OCI-M1 (cell line): ENCODE results near the gene MYO16.
A peak's percentile ranks its signal among the peaks of the same experiment; 100 is the strongest.

Experiments used
- DNase-seq: peaks from one replicate; lab custom pipeline; 2025; lab: John Stamatoyannopoulos, UW

The MYO16 gene

DNA sequence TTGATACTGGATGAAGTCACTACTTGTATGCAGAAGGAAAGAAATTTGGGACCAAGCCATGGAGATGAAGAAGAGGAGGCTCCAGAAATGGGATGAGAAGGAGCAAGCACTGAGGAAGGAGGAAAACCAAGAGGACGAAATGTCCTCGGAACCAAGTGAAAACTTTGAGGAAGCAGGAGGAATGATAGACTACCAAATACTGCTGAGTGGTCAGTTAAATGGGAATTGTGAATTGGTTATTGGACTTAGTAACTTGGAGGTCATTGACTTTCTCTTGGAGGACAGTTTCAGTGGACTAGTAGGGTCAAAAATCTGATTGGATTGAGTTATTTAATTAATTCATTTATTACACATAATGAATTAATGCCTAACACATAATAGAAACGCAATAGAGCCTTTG is 167.9 kb downstream of the MYO16 start:
- DNase-seq, result no peak

DNA sequence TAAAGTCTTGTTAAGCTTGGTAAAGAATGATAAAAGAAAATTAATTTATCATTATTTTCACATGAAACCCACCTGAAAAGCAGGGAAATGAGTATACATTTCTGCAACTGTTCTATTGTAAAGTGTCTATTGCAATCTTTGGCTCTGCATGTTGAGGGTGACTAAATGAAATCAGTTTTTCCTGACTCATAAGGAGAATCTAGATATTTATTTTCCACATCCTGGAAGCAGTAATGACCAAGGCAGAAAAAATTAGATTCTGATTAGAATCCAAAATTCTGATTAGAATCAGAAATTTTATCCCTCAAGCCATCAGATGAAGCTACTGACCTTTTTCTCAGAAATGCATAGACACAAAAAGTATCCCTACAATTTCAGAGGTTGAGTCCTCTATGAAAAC is 178.4 kb downstream of the MYO16 start:
- DNase-seq, result no peak

DNA sequence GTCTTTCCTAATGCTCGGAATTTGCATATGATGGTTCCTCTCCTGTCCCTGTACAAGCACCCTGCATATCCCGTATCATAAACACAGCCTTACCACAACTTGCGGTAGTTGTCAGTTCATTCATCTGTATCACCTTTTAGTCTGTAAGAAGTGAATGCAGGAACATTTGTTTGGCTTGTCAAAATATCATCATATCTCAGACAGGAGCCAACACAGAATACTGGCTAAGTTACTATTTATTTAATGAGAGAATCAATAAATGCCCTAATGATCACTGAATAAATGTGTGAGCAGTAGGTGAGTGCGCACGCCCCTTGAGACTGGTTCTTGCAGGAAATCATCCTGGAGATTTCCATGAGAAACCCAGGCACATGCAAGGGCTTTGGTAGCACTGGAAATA is 182.8 kb downstream of the MYO16 start:
- DNase-seq, result no peak

DNA sequence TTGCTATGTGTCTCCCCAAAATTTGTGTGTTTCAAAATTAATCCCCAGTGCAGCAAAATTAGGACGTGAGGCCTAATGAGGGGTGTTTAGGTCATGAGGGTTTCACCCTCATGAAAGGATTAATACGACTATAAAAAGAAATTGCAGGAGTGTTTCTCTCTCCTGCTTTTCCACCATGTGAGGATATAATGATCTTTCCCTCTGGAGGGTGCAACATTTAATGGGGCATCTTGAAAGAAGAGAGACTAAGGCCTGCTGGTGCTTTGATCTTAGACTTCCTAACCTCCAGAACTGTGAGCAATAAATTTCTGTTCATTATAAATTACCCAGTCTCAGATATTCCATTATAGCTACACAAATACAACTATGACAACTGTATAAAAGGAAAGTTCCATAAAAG is 183.2 kb downstream of the MYO16 start:
- DNase-seq, result no peak

DNA sequence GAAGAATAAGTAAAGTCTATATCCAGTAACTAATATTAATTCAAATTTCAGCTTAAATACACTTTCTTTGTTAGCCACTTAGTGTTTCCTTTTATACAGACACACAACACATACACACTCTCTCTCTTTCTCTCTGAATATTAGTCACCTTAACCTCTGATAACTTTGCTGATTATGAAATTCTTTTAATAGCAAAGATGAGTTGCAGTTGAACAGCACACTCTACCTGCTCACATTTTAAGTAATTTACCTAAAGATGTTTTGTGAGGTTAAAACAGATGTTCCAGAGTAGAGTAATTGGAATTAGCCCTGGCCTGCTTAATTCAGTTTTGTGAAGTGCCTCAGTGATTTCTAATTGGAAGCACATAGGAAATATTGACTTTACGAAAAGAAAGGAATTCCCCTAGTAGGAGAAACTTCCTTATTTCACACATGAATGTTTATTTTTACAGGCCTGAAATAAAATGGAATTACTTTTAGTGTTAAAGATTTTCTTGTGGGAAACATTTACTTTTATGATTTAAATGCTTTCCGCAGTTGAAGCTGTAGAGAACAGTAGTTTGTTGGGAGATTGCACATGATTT is 184.3 kb downstream of the MYO16 start:
- no peak for DNase-seq

DNA sequence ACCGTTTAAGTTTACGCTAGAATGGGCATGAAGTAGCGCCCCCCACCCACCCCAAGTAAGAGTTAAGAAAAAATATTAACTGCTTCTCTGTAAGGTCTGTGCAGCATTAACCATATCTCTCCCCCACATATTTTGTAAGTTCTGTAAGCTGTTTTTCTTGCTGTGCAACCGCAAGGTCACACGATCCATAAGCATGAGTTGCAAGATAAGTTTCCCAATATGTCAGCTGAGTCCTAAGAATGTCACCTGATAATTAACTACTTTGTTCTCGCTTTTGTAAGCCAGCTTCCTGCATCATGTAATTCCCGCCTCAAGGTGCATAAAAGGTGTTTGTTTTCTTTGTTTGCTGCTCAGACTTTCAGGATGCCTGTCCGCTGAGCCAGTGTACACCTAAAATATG is 187.0 kb downstream of the MYO16 start:
- peak; percentile 37 for DNase-seq

DNA sequence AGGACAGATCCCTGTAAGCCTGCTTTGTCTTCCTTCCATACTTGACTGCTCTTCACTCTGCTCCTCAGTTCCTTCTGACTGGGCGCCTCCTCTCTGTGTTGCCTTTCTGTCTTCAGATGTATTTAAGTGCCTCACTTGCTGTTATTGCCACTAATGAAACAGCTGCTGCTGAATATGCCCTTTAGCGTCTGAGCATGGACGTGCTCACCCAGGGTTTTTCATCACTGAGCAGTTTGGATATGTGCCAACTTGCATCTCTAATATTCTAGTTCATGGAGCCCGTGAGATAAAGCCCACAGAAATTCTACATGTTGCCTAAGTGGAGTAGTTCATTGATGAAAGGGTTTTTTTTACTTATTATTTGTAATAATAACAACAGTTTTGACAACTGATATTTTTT is 198.2 kb downstream of the MYO16 start:
- DNase-seq, result no peak

DNA sequence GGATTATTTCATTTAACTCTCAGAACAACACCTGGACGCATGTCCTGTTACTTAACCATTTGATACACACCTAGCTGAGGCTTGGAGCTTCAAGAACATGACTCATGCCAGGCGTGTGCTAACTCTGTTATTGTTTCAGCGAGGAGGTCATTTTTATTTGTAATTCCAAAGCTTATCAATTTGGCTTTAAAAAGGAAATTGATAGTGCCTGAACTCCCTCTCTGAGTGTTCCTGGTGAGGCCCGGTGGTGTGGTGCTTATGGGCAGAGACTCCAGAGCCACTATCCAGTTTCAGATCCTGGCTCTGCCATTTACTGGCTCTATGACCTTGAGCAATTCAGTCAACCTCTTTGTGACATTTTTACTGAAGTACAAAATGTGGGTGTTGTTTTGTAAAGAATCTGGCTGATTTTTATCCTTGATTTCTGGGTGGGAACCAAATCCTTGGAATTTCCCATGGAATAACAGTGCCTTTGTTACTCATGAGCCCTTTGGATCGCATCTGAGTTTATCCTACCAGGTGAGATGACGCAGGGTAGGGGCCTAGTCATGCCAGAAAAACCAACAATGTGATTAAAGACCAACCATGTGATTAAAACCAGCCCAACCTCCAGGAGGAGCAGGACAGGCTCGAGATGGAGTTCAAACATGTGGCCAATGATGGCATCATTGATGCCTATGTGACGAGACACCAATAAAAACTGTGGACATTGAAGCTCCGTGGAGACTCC is 198.8 kb downstream of the MYO16 start:
- DNase-seq, result no peak

DNA sequence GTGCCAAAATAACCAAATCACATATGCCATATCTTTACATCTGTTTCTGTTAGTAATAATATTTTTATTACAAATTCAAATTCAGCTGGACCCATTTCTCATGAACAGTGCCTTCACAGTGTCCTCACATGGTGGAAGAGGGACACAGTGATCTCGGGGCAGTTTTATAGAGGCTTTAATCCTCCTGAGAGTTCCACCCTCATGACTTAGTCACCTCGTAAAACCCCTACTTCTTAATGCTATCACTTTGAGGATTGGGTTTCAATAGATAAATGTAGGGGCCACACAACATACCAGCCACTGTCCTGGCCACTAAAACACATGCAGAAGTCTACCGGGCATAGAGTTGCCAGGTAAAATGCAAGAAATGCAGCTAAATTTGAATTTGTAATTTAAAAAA is 201.5 kb downstream of the MYO16 start:
- DNase-seq, result no peak

DNA sequence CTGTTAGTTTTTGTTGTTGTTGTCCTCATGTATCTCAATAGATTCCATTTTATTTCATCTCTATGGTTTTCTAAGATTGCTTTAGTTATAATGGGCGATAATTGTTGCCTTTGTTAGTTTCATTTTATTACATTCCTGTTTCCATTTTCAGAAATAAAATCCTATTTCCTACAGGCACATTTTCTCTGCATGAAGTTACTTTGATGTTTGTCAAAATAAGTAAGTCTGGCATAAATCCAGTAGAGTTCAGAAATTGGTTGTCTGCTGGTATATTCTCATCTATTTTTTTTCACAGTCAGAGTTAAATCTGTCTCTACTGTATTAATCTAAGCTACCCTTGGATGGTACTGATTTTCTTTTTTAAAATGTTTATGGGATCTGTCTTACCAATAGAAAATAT is 204.1 kb downstream of the MYO16 start:
- DNase-seq, result no peak

DNA sequence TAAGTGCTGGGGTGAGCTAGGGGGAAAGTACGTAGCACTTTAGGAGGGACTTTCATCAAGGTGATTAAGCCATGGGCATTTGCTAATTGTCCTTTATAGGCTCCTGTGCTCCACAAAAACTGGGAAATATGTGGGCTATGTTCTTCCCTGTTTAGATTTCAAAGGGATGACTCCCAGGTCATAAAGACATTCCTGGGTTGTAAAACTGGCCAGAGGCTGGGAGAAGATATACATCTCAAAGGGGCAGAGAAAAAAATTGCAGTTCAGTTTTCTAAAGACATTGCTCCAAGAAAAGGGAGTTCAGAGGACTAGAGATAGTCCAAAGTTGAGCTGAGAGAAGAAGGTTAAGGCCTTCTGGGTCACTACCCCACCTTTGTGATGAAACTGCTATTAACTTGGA is 204.8 kb downstream of the MYO16 start:
- DNase-seq, result no peak

DNA sequence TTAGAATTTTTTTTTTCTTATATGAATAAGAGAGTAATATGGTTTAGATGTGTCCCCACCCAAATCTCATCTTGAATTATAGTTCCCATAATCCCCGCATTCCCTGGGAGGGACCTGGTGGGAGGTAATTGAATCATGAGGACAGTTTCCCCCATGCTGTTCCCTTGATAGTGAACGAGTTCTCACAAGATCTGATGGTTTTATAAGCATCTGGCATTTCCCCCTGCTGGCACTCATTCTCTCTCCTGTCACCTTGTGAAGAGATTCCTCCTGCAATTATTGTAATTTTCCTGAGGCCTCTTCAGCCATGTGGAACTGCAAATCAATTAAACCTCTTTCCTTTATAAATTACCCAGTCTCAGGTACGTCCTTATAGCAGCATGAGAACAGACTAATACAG is 205.7 kb downstream of the MYO16 start:
- no peak for DNase-seq

DNA sequence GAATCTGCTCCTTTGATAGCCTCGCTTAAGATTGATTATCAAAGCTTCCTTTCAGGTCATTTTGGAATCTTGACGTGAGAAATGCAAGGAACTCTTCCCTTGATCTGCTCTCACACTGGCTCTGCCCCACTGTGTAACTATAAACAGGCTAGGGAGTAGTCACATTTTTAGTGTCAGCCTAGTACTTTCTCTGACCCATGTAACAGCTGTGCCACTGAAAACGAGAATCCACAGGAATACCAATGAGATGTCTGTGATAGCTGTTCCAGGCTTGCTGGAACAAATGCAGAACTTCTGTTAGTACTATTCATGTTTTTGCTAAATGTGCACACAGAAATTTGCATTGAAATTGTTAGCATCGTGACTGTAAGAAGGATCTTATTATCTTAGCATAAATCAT is 221.3 kb downstream of the MYO16 start:
- DNase-seq, result no peak

DNA sequence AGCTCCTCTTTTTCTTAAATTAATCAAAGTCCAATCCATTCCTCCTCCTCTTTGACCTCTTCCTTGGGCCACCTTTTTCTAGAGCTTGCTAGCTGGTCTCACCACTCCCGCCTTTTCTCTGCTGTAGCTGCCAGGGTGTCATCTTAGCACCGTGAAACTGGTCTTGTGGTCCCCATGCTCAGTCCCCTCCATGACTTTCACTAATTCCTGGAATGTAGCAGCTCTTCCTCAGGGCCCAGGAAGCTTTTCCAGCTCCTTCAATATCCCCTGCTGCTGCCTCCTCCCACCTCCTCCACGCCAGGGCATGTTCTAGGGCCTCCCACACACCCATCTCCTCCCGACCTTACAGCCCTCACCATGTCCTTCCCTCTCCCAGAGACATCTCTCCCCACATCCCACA is 222.2 kb downstream of the MYO16 start:
- no peak for DNase-seq

DNA sequence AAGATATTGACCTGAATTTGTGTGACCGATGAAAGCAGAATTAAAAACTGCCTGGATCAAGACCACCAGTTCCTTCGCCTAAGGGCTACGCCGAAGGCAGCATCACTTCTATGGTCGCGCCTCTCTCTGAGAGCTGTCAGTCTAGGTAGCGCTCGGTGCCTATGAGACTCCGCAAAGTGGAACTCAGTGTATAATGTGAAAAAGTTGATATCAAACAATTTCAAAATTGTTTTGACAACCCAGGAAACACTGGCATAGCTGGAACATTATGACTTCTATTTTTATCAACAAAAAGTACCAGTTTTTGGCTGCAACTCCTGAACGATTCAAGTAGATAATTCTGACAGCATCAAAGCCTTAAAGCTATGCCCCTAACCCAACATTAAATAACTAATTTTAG is 223.6 kb downstream of the MYO16 start:
- no peak for DNase-seq

DNA sequence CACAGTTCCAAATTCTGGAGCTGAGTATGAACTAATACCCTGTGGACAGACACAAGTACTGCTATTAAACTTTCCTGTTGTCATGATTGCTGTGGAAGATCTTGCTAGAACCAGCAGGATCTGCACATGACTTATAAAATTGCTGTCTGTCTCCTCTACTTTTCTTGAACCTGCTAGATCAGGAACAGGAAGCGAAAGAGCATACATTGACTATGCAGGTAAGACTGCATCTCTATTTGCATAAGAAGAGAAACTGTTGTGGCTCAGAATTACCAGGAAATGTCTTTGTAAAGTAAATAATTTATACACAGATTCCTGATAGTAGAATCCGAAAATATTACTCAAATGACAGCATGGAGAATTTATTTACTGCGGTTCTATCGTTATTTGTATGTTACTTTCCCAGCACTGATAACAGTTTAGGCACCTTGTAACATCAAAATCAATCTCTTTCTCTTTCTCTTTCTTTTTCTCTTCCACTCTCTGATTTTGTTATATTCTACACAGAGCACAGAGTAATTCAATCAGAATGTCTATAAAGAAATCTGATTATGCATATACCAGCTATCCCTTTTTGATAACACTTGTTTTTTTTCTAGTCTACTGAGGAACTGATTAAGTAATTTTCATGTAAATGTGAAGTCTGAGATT is 226.5 kb downstream of the MYO16 start:
- no peak for DNase-seq

DNA sequence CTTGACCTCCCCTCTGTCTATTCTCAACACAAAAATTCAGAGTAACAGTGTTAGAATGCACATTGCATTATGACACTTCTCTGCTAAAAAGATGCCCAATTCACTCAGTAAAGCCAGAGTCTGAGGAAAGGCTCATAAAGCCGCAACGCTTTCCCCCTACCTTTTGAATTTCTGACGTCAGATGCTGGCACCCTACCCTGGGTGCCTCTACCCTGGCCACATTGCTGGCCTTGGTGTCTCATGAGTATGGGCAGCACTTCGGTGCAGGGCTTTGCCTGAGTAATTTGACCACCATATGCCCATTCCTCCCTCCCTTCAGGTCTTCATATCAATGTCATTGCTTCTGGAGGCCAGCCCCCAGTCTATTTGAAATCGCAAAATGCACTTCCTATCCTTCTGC is 229.3 kb downstream of the MYO16 start:
- DNase-seq, result no peak

DNA sequence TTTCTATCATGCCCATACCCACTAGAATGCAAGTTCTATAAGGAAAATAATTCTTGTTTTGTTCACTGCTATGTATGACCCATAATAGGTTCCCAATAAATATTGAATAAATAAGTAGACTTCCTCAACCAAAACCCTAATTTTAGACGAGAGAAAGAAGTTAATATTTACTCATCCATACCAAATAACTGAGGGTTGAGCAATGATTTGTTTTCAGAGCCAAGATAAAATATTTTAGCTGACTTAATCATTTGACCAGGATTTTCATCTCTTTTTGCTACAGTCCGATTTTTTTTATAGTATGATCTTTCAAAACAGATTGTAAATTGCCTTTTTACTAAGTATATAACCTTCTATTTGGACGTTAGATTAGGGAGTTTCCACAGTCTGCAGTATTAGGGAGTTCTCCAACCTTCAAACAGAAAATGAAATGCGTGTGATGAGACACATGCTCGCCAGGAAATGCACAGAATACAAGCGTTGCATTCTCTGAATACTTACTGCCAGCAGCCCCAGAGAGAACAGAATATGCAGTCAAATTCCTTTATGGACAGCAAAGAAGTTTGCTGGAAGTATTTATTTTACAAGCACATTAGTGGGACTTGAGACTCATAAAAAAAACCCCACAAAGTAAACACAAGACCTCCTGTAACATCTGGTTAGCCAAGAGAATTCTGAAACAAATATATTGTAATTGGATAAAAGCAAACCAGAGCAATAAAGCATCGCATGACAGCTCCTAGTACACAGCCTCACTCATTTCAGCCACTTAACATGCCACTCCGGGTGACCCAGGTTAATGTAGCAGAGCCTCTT is 230.0 kb downstream of the MYO16 start:
- DNase-seq, result no peak

DNA sequence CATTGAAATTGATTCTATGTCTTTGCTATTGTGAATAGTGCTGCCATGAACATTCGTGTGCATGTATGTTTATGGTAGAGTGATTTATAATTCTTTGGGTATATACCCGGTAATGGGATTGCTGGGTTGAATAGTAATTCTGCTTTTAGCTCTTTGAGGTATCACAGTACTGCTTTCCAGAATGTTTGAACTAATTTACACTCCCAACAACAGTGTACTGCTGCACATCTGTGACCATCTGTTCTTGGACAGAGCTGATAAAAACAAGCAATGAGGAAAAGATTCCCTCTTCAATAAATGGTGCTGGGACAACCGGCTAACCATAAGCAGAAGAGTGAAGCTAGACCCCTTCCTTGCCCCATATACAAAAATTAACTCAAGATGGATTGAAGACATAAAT is 231.0 kb downstream of the MYO16 start:
- DNase-seq, result no peak

DNA sequence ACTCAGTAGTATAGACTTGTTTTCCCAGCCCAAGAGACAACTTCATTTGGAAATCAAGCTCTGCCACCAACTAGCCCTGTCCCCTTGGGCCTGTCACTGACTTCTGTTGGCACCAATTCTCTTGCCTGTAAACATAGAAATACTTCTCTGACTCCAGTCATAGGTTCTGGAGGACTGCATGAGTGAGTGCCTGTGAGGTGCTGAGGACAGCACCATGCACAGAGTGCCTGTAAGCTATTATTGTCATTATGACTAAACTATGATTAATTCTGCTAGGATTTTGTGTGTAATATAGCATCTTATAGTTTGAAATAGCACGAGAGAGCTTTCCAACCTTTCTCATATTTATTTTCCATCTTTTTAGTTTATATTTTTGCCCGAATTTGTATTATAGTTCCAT is 247.9 kb downstream of the MYO16 start:
- no peak for DNase-seq

DNA sequence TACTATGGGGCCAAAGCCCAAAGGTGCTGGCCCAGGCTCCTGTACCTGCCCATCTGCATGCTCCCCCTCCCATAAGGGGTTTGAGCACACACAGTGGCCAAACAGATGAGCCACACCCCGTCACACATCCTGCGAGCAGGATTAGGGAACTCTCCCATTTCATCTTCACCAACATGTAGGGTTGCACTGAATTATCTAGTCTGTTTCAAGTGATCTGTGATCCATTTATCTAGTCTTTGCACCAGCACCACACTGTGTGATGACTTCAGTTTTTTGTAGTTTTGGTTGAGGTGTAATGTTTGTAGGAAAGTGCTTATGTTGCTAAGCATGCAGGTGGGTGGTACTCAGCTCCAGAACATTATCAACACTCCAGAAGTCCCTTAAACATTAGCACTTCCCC is 249.3 kb downstream of the MYO16 start:
- DNase-seq, result no peak

DNA sequence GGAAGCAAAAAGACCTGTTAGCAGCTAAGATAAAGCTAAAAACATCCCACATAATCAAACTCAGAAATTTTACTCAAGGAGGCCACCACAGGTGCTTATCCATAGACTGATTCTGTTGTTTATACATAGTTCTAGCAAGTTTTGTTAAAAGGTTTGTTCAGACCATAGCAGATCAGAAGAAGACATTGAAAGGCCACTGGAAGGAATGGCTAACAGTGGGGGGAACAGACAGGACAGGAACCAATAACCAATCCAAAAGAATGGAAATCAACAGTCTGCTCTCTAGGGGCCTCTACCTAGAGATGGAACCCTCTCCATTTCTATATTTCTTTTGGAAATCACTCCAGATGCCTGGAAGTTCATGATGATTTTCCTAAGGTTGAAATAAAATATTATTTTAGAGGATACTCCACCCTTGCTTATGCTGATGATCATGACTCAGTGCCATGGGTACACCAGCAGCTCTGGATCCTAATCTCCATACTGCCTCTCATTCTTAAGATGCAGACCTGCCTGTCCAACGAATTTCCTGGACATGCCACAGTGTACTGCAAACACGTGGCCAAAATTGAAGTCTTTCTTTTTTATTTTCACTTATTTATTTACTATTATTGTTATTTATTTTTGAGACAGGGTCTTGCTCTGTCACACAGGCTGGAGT is 260.0 kb downstream of the MYO16 start:
- no peak for DNase-seq
